ENCODE measurements around the gene CLEC10A. TPM values are rescaled to one million over a fixed set of nuclear protein-coding genes. Genes with fewer than 3 reads are reported as not detected.

The CLEC10A gene
- total RNA-seq, 1 donor from 2014 or later = 2.9 TPM

GRCh38 chr17:7109461-7110322, 29.6 kb upstream of the CLEC10A start:
- peaks cover 81% of the 10 kb centered on the region for H3K27me3 ChIP-seq (ENCODE audit: low read depth)

GRCh38 chr17:7108981-7109380, 28.9 kb upstream of the CLEC10A start:
- no peak for TF ChIP-seq CTCF (IDR thresholded peaks at IDR 0.05; ENCODE audit: borderline replicate concordance)
- intact Hi-C loops (cut with micrococcal nuclease) = no loop called here
- H3K9me3 ChIP-seq (replicated peaks) = no peaks in the 10 kb centered on the region
- H3K4me1 ChIP-seq = no peaks in the 10 kb centered on the region
- H3K4me3 ChIP-seq = no peak overlapping the region
- DNase-seq = no peak
- H3K27ac ChIP-seq (replicated peaks) = no peak overlapping the region
- no peaks in the 10 kb centered on the region for H3K36me3 ChIP-seq
- H3K27me3 ChIP-seq (ENCODE audit: low read depth) = peaks cover 89% of the 10 kb centered on the region

More at GRCh38 chr17:7109461-7110322, 29.6 kb upstream of the CLEC10A start:
- no peak overlapping the region for H3K27ac ChIP-seq (replicated peaks)
- H3K4me3 ChIP-seq = no peak overlapping the region
- H3K4me1 ChIP-seq = no peaks in the 10 kb centered on the region
- H3K36me3 ChIP-seq = no peaks in the 10 kb centered on the region
- no peaks in the 10 kb centered on the region for H3K9me3 ChIP-seq (replicated peaks)
- no peak for TF ChIP-seq CTCF (IDR thresholded peaks at IDR 0.05; ENCODE audit: borderline replicate concordance)
- intact Hi-C loops (cut with micrococcal nuclease) = no loop called here
- DNase-seq = no peak

- Histone ChIP-seq H3K4me1 (no peaks in the 10 kb centered on the region), H3K27me3 (ENCODE audit: low read depth) (peaks cover 89% of the 10 kb centered on the region), H3K27ac (replicated peaks) (no peak overlapping the region), H3K36me3 (no peaks in the 10 kb centered on the region), H3K4me3 (no peak overlapping the region), H3K9me3 (replicated peaks) (no peaks in the 10 kb centered on the region)
- intact Hi-C loops (cut with micrococcal nuclease) = no loop called here
- DNase-seq = no peak
- TF ChIP-seq CTCF (IDR thresholded peaks at IDR 0.05; ENCODE audit: borderline replicate concordance) = no peak
These were observed 28.5 kb upstream of the CLEC10A start for GRCh38 chr17:7108560-7108925.

- H3K9me3 ChIP-seq (replicated peaks) = no peaks in the 10 kb centered on the region
- no peak overlapping the region for H3K4me3 ChIP-seq
- H3K27ac ChIP-seq (replicated peaks) = no peak overlapping the region
- TF ChIP-seq CTCF (IDR thresholded peaks at IDR 0.05; ENCODE audit: borderline replicate concordance) = no peak
- no peaks in the 10 kb centered on the region for H3K4me1 ChIP-seq
- H3K27me3 ChIP-seq (ENCODE audit: low read depth) = peaks cover 92% of the 10 kb centered on the region
- no peaks in the 10 kb centered on the region for H3K36me3 ChIP-seq
- DNase-seq = no peak
- intact Hi-C loops (cut with micrococcal nuclease) = no loop called here
These were observed 27.9 kb upstream of the CLEC10A start for GRCh38 chr17:7107795-7108559.

GRCh38 chr17:7107012-7107754, 27.1 kb upstream of the CLEC10A start:
- no peak for TF ChIP-seq CTCF (IDR thresholded peaks at IDR 0.05; ENCODE audit: borderline replicate concordance)
- H3K27me3 ChIP-seq (ENCODE audit: low read depth) = peaks cover 92% of the 10 kb centered on the region
- H3K9me3 ChIP-seq (replicated peaks) = no peaks in the 10 kb centered on the region
- H3K36me3 ChIP-seq = no peaks in the 10 kb centered on the region
- H3K4me1 ChIP-seq = no peaks in the 10 kb centered on the region
- intact Hi-C loops (cut with micrococcal nuclease) = no loop called here
- H3K27ac ChIP-seq (replicated peaks) = no peak overlapping the region
- no peak overlapping the region for H3K4me3 ChIP-seq
- DNase-seq = no peak
